Stomach (tissue), 9 donors: ENCODE measurements around the gene EPHB1. TPM values are rescaled to one million over a fixed set of nuclear protein-coding genes. Genes with fewer than 3 reads are reported as not detected.
A peak's percentile ranks its signal among the peaks of the same experiment; 100 is the strongest.

Experiments used
- DNase-seq, 2 donors: peaks; one replicate each; pipeline versions ENCODE4 v3.0.0 to v3.0.0-alpha.2; 2013 to 2019
- H3K27ac ChIP-seq, 5 donors: fragments of 200-600 bp in 4 of 5; sonication (generic) in 4 of 5; one replicate each; pipeline ENCODE4 v1.5.1; 2013 to 2019; ENCODE audit warnings: mild to moderate bottlenecking in 1 of 5, moderate library complexity in 1 of 5
- H3K27me3 ChIP-seq, 3 donors: fragments of 200-600 bp; sonication (generic); one replicate each; pipeline ENCODE4 v1.5.1; 2017 to 2019; ENCODE audit warnings: mixed run types in 1 of 3
- H3K36me3 ChIP-seq, 4 donors: fragments of 200-600 bp; sonication (generic); 1 replicate in 3 of 4; 2 replicates in 1 of 4; pipeline ENCODE4 v1.5.1; 2016 to 2019
- H3K4me1 ChIP-seq, 4 donors: fragments of 200-600 bp; sonication (generic); one replicate each; pipeline ENCODE4 v1.5.1; 2016 to 2019
- H3K4me3 ChIP-seq, 4 donors: fragments of 200-600 bp; sonication (generic) in 3 of 4; one replicate each; pipeline ENCODE4 v1.5.1; 2016 to 2019; ENCODE audit warnings: mild to moderate bottlenecking in 1 of 4
- H3K9me3 ChIP-seq, 4 donors: fragments of 200-600 bp; sonication (generic); one replicate each; pipeline ENCODE4 v1.5.1; 2016 to 2019
- EP300 ChIP-seq: sonication (generic); formaldehyde crosslinking; IDR thresholded peaks from one replicate; pipeline ENCODE4 v1.6.1; 2017; ENCODE audit warnings: antibody characterized with exemption
- POLR2A ChIP-seq, 4 donors: fragments of 450-650 bp; IDR thresholded peaks; one replicate each; pipeline ENCODE4 v1.6.1; 2016; ENCODE audit warnings: antibody characterized with exemption in 4 of 4, control low read depth in 2 of 4, mild to moderate bottlenecking in 1 of 4, moderate library complexity in 1 of 4
- POLR2AphosphoS5 ChIP-seq, 3 donors: sonication (generic); formaldehyde crosslinking; IDR thresholded peaks; one replicate each; pipeline ENCODE4 v1.6.1; 2016; ENCODE audit warnings: antibody characterized with exemption in 3 of 3
- WGBS, 5 donors: extraction: QIAGEN DNeasy Blood & Tissue Kit in 3 of 5; methylation state at CpG; one replicate each; pipeline versions ENCODE4 v1.1.5 to v1.1.7; 2013 to 2018; 5-methylcytosine and 5-hydroxymethylcytosine counted together
- intact Hi-C: fragments of 100-400 bp; cut with DNase I; formaldehyde crosslinking; loops from one replicate; pipeline ENCODE4 v1.15.1; 2023; ENCODE audit warnings: low total_unique reads
- polyA plus RNA-seq, 3 donors: library from polyadenylated mRNA; stranded (reverse); fragments of 200-250 nt; gene quantifications; one replicate each; pipeline ENCODE4 v1.2.3, GENCODE V29; 2013
- total RNA-seq, 5 donors: library from RNA; depleted of rRNA; stranded (reverse); fragments of >200 nt; gene quantifications; one replicate each; pipeline versions ENCODE4 v1.1.0 to v1.2.3, GENCODE V29; 2014 to 2016
- TF ChIP-seq, protein P1 (sequence below), 7 experiments: fragments of 450-650 bp in 4 of 7; fragments of 200-600 bp in 3 of 7; sonication (generic) in 3 of 7; IDR thresholded peaks; one replicate each; pipeline ENCODE4 v1.5.1; 2016 to 2019; ENCODE audit warnings: antibody characterized with exemption in 7 of 7, control low read depth in 2 of 7, mild to moderate bottlenecking in 1 of 7
- donor health status: healthy with polysubstance abuse.
- donor health status: Bipolar disorder and iron deficiency.
- donor health status: healthy.

EPHB1 gene
- total and polyA plus RNA-seq, 8 donors, result 0.13 to 2.3 (median 1.0) TPM; not detected in 4

DNA sequence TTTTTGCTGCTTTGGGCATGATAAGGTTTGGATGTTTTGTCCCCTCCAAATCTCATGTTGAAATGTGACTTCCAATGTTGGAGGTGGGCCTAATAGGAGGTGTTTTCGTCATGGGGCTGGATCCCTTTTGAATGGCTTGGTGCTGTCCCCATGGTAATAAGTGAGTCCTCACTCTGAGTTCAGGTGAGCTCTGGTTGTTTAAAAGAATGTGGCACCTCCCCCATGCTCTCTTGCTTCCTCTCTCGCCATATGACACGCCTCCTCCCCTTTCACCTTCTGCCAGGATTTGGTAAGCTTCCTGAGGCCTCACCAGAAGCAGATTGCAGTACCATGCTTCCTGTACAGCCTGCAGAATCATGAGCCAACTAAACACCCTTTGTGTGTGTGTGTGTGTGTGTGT lies 255.5 kb downstream of the EPHB1 start:
- H3K36me3 ChIP-seq, result no peaks in the 10 kb centered on the region
- WGBS, 5 donors, result 66 to 92% (median 85%) methylated on average over 3 of the region's 3 CpGs
- no peak for TF ChIP-seq POLR2AphosphoS5 (IDR thresholded peaks at IDR 0.05)
- TF ChIP-seq, protein P1, sequence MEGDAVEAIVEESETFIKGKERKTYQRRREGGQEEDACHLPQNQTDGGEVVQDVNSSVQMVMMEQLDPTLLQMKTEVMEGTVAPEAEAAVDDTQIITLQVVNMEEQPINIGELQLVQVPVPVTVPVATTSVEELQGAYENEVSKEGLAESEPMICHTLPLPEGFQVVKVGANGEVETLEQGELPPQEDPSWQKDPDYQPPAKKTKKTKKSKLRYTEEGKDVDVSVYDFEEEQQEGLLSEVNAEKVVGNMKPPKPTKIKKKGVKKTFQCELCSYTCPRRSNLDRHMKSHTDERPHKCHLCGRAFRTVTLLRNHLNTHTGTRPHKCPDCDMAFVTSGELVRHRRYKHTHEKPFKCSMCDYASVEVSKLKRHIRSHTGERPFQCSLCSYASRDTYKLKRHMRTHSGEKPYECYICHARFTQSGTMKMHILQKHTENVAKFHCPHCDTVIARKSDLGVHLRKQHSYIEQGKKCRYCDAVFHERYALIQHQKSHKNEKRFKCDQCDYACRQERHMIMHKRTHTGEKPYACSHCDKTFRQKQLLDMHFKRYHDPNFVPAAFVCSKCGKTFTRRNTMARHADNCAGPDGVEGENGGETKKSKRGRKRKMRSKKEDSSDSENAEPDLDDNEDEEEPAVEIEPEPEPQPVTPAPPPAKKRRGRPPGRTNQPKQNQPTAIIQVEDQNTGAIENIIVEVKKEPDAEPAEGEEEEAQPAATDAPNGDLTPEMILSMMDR (IDR thresholded peaks at IDR 0.05), result no peak
- no peak for TF ChIP-seq POLR2A (IDR thresholded peaks at IDR 0.05)
- no peak for TF ChIP-seq EP300
- H3K9me3 ChIP-seq, result no peaks in the 10 kb centered on the region
- no peak for DNase-seq
- no peaks in the 10 kb centered on the region for H3K4me1 ChIP-seq
- intact Hi-C loops, result no loop called here
- no peak overlapping the region for H3K27ac ChIP-seq
- no peak overlapping the region for H3K4me3 ChIP-seq
- no peaks in the 10 kb centered on the region for H3K27me3 ChIP-seq

DNA sequence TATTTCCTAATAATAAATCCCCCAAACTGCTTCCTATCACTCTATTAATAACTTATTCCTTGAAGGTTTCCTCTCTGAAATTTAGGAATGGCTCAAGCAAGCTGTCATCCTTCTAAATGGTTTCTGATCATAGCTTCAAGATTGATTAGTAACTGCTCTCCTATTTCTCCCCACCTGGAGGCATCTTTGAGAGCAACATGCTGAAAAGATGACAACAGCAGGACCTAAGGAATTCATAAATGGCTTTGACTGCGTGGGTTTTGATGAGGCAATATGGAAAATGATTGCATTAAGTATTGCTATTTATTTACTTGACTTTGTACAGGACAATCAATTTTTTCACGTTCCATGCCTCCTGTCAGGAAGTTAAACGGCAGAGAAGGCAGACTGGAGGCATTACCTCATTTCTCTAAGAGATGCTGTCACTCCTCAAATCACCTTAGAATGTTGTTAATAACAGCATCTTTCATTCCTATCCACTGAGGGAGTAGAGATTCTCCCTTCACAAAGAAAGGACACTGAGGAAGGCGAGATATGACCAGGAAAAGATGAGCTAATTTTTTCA lies 256.4 kb downstream of the EPHB1 start:
- no peaks in the 10 kb centered on the region for H3K27me3 ChIP-seq
- intact Hi-C loops, result no loop called here
- TF ChIP-seq, protein P1 (IDR thresholded peaks at IDR 0.05), result no peak
- TF ChIP-seq POLR2AphosphoS5 (IDR thresholded peaks at IDR 0.05) (no peak), POLR2A (IDR thresholded peaks at IDR 0.05) (no peak), EP300 (no peak)
- H3K4me3 ChIP-seq, result no peak overlapping the region
- DNase-seq, result no peak
- no peak overlapping the region for H3K27ac ChIP-seq
- H3K36me3 ChIP-seq, result no peaks in the 10 kb centered on the region
- no peaks in the 10 kb centered on the region for H3K9me3 ChIP-seq
- 70 to 86% (median 80%) methylated on average over 4 of the region's 4 CpGs for WGBS, 5 donors
- no peaks in the 10 kb centered on the region for H3K4me1 ChIP-seq

DNA sequence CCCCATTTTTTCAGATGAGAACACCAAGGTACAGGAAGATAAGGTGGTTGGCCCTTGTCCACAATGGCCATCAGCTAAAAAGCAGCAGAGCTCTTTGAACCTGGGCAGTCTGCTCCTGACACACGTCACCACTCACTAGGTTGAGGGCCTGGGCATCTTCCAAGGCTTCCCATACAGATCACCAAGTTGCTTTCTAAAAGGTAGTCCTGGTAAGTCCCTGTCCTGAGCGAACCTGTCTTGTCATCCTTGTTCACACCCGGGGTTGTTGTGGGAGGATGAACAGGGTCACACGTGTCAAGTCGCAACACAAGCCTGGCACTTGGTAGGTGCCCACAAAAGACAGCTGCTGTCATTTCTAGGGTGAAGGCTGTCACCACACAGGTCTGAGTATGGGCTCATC lies 260.4 kb downstream of the EPHB1 start:
- Histone ChIP-seq H3K36me3 (no peaks in the 10 kb centered on the region), H3K27me3 (no peaks in the 10 kb centered on the region), H3K4me3 (no peak overlapping the region), H3K4me1 (no peaks in the 10 kb centered on the region), H3K27ac (no peak overlapping the region), H3K9me3 (no peaks in the 10 kb centered on the region)
- intact Hi-C loops, result no loop called here
- no peak for DNase-seq
- TF ChIP-seq EP300 (no peak), POLR2A (IDR thresholded peaks at IDR 0.05) (no peak), POLR2AphosphoS5 (IDR thresholded peaks at IDR 0.05) (no peak)
- 81 to 88% (median 85%) methylated on average over 5 of the region's 5 CpGs for whole genome bisulfite sequencing, 5 donors

DNA sequence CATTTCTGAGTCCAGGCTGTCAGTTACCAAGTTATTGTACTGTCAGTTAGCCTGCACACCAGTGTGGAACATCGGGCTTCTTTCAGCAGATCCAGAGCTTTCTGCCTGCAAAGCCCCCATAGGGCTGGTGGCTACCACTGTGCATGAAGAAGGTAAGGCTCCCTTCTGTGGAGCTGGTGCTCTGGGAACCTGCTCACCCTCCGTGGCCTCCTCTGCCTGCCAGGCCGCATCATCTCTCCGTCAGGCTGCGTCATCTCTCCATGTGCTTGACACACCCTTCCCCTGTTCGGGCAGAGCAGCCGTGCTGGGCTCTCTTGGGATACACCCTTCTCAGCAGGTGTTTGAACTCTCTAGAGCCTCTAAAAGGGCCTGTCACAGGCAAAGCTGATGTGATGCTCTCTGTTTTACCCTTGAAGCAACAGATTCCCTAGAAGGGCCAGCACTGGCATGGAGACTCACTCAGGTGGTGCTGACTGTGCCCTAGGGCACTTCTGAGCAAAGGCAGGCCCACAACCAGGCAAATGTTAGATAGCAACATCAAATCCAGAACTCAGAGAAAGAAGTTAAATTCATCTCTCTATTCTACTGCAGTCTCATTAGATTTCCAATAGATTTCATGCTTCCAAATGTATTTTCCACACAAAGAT lies 261.1 kb downstream of the EPHB1 start:
- H3K9me3 ChIP-seq, result no peaks in the 10 kb centered on the region
- WGBS, 5 donors, result 54 to 75% (median 64%) methylated on average over 7 of the region's 7 CpGs
- no peak overlapping the region for H3K27ac ChIP-seq
- no peak overlapping the region for H3K4me3 ChIP-seq
- H3K36me3 ChIP-seq, result no peaks in the 10 kb centered on the region
- intact Hi-C loops, result no loop called here
- TF ChIP-seq POLR2AphosphoS5 (IDR thresholded peaks at IDR 0.05) (no peak), EP300 (no peak), POLR2A (IDR thresholded peaks at IDR 0.05) (no peak)
- TF ChIP-seq, protein P1 (IDR thresholded peaks at IDR 0.05), result no peak
- H3K4me1 ChIP-seq, result no peaks in the 10 kb centered on the region
- DNase-seq, result peak in 1 of 2 donors; percentile 16
- no peaks in the 10 kb centered on the region for H3K27me3 ChIP-seq

DNA sequence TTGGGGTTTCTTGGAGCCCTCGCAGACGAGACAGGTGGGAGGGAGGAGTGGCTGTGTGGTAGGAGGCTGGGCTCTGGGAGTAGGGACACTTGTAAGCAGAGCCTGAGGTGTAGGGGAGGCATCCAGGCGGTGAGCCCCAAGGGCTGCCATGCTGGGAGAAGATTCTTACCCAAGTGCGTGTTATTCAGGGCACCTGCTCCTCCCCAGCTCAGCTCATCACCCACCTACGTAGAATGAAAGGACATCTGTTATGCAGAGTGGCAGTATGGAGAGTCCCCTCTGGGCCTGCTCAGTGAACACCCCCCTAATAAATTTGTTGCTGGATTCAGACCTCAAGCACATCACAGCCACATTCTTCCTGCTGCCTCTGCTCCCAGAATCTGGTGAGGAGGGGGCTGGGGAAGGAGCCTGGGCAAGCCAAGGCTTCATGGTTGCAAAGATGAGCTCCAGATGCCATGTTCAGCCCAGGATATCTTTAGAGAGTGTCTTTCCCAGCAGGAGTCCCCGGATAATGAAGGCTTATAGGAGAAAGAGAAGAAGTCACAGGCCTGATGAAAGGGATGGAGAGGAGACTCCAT lies 261.8 kb downstream of the EPHB1 start:
- Histone ChIP-seq H3K4me3 (no peak overlapping the region), H3K36me3 (no peaks in the 10 kb centered on the region), H3K4me1 (no peaks in the 10 kb centered on the region), H3K27ac (no peak overlapping the region), H3K27me3 (no peaks in the 10 kb centered on the region), H3K9me3 (no peaks in the 10 kb centered on the region)
- intact Hi-C loops, result no loop called here
- DNase-seq, result no peak
- 74 to 86% (median 84%) methylated on average over 6 of the region's 6 CpGs for WGBS, 5 donors
- no peak for TF ChIP-seq EP300
- TF ChIP-seq POLR2A (IDR thresholded peaks at IDR 0.05), result no peak
- TF ChIP-seq POLR2AphosphoS5 (IDR thresholded peaks at IDR 0.05), result no peak
- TF ChIP-seq, protein P1 (IDR thresholded peaks at IDR 0.05), result no peak
